PFSK-1 (cell line): ENCODE data around the gene CFAP61.

Experiments used
- POLR2AphosphoS5 ChIP-seq: IDR thresholded peaks from 2 replicates; pipeline ENCODE4 v1.6.1; 2012; ENCODE audit warnings: low read depth, mild to moderate bottlenecking, control low read depth, low read length, moderate library complexity
- TAF1 ChIP-seq: IDR thresholded peaks from 2 replicates; pipeline ENCODE4 v1.6.1; 2012; ENCODE audit warnings: low read length, control low read depth, borderline replicate concordance; ENCODE audit not compliant: insufficient read depth
- TF ChIP-seq, protein P1 (sequence below), 2 experiments: IDR thresholded peaks; 2 replicates each; pipeline versions ENCODE4 v1.6.1 to v1.8.0; 2011 to 2012; ENCODE audit warnings: low read depth in 2 of 2, low read length in 2 of 2, control low read depth in 1 of 2, inconsistent platforms in 1 of 2, mild to moderate bottlenecking in 1 of 2, moderate library complexity in 1 of 2; ENCODE audit not compliant: insufficient read depth in 1 of 2

DNA sequence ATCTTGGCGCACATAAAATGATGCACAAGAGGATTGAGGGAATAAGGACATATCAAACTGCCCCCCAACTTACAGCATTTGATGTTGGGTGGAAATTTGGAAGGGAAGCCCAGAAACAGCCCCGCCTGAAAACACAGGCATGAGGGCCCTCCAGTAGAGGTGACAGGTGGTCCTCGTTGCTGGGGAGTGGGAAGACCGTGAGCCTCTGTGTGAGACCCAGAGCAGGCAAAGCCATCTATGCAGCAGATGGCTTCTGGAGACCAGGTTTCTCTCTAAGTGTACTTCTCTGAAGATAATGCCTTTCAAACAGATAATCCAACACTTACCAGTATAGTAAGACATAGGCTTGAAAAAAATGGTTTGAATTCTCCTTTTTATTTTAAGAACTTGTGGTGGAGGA is 183.3 kb downstream of the CFAP61 start:
- no peak for TF ChIP-seq POLR2AphosphoS5
- no peak for TF ChIP-seq TAF1
- TF ChIP-seq, protein P1, sequence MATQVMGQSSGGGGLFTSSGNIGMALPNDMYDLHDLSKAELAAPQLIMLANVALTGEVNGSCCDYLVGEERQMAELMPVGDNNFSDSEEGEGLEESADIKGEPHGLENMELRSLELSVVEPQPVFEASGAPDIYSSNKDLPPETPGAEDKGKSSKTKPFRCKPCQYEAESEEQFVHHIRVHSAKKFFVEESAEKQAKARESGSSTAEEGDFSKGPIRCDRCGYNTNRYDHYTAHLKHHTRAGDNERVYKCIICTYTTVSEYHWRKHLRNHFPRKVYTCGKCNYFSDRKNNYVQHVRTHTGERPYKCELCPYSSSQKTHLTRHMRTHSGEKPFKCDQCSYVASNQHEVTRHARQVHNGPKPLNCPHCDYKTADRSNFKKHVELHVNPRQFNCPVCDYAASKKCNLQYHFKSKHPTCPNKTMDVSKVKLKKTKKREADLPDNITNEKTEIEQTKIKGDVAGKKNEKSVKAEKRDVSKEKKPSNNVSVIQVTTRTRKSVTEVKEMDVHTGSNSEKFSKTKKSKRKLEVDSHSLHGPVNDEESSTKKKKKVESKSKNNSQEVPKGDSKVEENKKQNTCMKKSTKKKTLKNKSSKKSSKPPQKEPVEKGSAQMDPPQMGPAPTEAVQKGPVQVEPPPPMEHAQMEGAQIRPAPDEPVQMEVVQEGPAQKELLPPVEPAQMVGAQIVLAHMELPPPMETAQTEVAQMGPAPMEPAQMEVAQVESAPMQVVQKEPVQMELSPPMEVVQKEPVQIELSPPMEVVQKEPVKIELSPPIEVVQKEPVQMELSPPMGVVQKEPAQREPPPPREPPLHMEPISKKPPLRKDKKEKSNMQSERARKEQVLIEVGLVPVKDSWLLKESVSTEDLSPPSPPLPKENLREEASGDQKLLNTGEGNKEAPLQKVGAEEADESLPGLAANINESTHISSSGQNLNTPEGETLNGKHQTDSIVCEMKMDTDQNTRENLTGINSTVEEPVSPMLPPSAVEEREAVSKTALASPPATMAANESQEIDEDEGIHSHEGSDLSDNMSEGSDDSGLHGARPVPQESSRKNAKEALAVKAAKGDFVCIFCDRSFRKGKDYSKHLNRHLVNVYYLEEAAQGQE (IDR thresholded peaks at IDR 0.05; ENCODE audit: insufficient read depth in 1 of 2, low read depth in 2 of 2, low read length in 2 of 2) = no peak
